GM23338 (cell line): ENCODE results near the gene SCAMP5. TPM values are rescaled to one million over a fixed set of nuclear protein-coding genes. Genes with fewer than 3 reads are reported as not detected.

ENCODE experiments used
- ATAC-seq: fragments of 200-7000 bp; cut with Tn5 transposase; 3 replicates; pipeline ENCODE4 v1.9.1; 2020
- DNase-seq: peaks from one replicate; pipeline ENCODE4 v3.0.0-alpha.2; 2015; ENCODE audit warnings: low spot score
- H2AFZ ChIP-seq: fragments of 200-600 bp; sonication (generic); 2 replicates; pipeline ENCODE4 v1.8.0; 2016; ENCODE audit warnings: antibody characterized with exemption, mild to moderate bottlenecking, moderate library complexity
- H3F3A ChIP-seq: fragments of 200-600 bp; sonication (generic); replicated peaks from 2 replicates; pipeline ENCODE4 v1.8.0; 2017; ENCODE audit warnings: antibody characterized with exemption, mixed run types, low read depth
- H3K27ac ChIP-seq: fragments of 200-600 bp; sonication (generic); 2 replicates; pipeline ENCODE4 v1.6.1; 2016; ENCODE audit warnings: low read depth
- H3K27me3 ChIP-seq: fragments of 200-600 bp; sonication (generic); 2 replicates; pipeline ENCODE4 v1.8.0; 2016; ENCODE audit warnings: mild to moderate bottlenecking, mixed run types, moderate library complexity; ENCODE audit not compliant: insufficient read depth
- H3K36me3 ChIP-seq: fragments of 200-600 bp; sonication (generic); 2 replicates; pipeline ENCODE4 v1.8.0; 2016; ENCODE audit warnings: mild to moderate bottlenecking; ENCODE audit not compliant: insufficient read depth
- H3K4me1 ChIP-seq: fragments of 200-600 bp; sonication (generic); 2 replicates; pipeline ENCODE4 v1.8.0; 2016; ENCODE audit warnings: mild to moderate bottlenecking, moderate library complexity; ENCODE audit not compliant: insufficient read depth
- H3K4me2 ChIP-seq: fragments of 200-600 bp; sonication (generic); 2 replicates; pipeline ENCODE4 v1.7.1; 2017; ENCODE audit warnings: mixed run types
- H3K4me3 ChIP-seq: fragments of 200-600 bp; sonication (generic); 2 replicates; pipeline ENCODE4 v1.6.1; 2016; ENCODE audit warnings: mixed run types
- H3K79me2 ChIP-seq: fragments of 200-600 bp; sonication (generic); replicated peaks from 2 replicates; pipeline ENCODE4 v1.8.0; 2017; ENCODE audit warnings: mild to moderate bottlenecking; ENCODE audit not compliant: insufficient read depth
- H3K9me2 ChIP-seq: fragments of 200-600 bp; sonication (generic); 2 replicates; pipeline ENCODE4 v1.8.0; 2017; ENCODE audit not compliant: insufficient read depth
- H4K20me1 ChIP-seq: fragments of 200-600 bp; sonication (generic); replicated peaks from 2 replicates; pipeline ENCODE4 v1.8.0; 2017; ENCODE audit warnings: mild to moderate bottlenecking; ENCODE audit not compliant: insufficient read depth
- H3K27ac Mint-ChIP-seq: 2 replicates; pipeline ENCODE4 v1.8.0; 2020; ENCODE audit warnings: inconsistent platforms, mild to moderate bottlenecking, moderate library complexity, mixed read lengths
- H3K27me3 Mint-ChIP-seq: 3 replicates; pipeline ENCODE4 v1.8.0; 2022; ENCODE audit warnings: low read depth, mild to moderate bottlenecking, moderate library complexity, mixed read lengths, inconsistent platforms; ENCODE audit not compliant: insufficient read depth, poor library complexity
- H3K36me3 Mint-ChIP-seq: 3 replicates; pipeline ENCODE4 v1.8.0; 2021; ENCODE audit warnings: low read depth, mild to moderate bottlenecking, inconsistent platforms, moderate library complexity, mixed read lengths
- H3K4me1 Mint-ChIP-seq: 3 replicates; pipeline ENCODE4 v1.8.0; 2020; ENCODE audit warnings: mild to moderate bottlenecking, inconsistent platforms, mixed read lengths
- H3K4me3 Mint-ChIP-seq: 3 replicates; pipeline ENCODE4 v1.8.0; 2021; ENCODE audit warnings: moderate library complexity, mild to moderate bottlenecking, inconsistent platforms, mixed read lengths
- H3K9me3 Mint-ChIP-seq: 3 replicates; pipeline ENCODE4 v1.8.0; 2020; ENCODE audit warnings: moderate library complexity, mild to moderate bottlenecking, inconsistent platforms, mixed read lengths
- CREB1 ChIP-seq: fragments of 250-450 bp; sonication (Bioruptor Pico); IDR thresholded peaks from 2 replicates; pipeline ENCODE4 v1.5.0; 2020; ENCODE audit warnings: low read depth, mild to moderate bottlenecking, moderate library complexity
- EZH2 ChIP-seq: fragments of 200-600 bp; sonication (generic); IDR thresholded peaks from one replicate; pipeline ENCODE4 v1.8.0; 2017; ENCODE audit warnings: antibody characterized with exemption, mild to moderate bottlenecking, low read depth; ENCODE audit not compliant: unreplicated experiment
- EZH2phosphoT487 ChIP-seq: fragments of 200-600 bp; sonication (generic); IDR thresholded peaks from one replicate; pipeline ENCODE4 v1.8.1; 2018; ENCODE audit warnings: antibody characterized with exemption; ENCODE audit not compliant: unreplicated experiment
- JUNB ChIP-seq: IDR thresholded peaks from one replicate; pipeline ENCODE4 v1.6.1; 2016; ENCODE audit warnings: antibody characterized with exemption; ENCODE audit not compliant: unreplicated experiment
- ZNF114 ChIP-seq: fragments of 250-450 bp; sonication (Bioruptor Pico); IDR thresholded peaks from 2 replicates; pipeline ENCODE4 v1.5.0; 2020; ENCODE audit warnings: mild to moderate bottlenecking, moderate library complexity
- ZNF331 ChIP-seq: fragments of 250-450 bp; sonication (Bioruptor Pico); IDR thresholded peaks from 2 replicates; pipeline ENCODE4 v1.5.0; 2020; ENCODE audit warnings: low read depth, mild to moderate bottlenecking, moderate library complexity
- polyA plus RNA-seq: library from polyadenylated mRNA; unstranded; fragments of >200 nt; fragmentation: Nextera tagmentation; extraction: Ambion mirVana; gene quantifications from 2 replicates; pipeline ENCODE4 v1.2.1, GENCODE V29; 2016
- total RNA-seq: library from RNA; depleted of rRNA; stranded (reverse); fragments of >200 nt; shearing (Covaris generic); gene quantifications from 2 replicates; pipeline ENCODE4 v1.2.3, GENCODE V29; 2014
- TF ChIP-seq, protein P1 (sequence below), 2 experiments: fragments of 200-600 bp in 1 of 2; sonication (generic) in 1 of 2; conservative IDR thresholded peaks; 2 replicates each; pipeline versions ENCODE4 v1.5.1 to v1.6.1; 2016 to 2017; ENCODE audit warnings: antibody characterized with exemption in 2 of 2, low read depth in 2 of 2, mild to moderate bottlenecking in 2 of 2, moderate library complexity in 1 of 2
- TF ChIP-seq, protein P2 (sequence below): IDR thresholded peaks from one replicate; pipeline ENCODE4 v1.6.1; 2018; ENCODE audit warnings: antibody characterized with exemption; ENCODE audit not compliant: unreplicated experiment
- TF ChIP-seq, protein P3 (sequence below): IDR thresholded peaks from 2 replicates; pipeline ENCODE4 v1.6.1; 2016; ENCODE audit warnings: antibody characterized with exemption

Gene SCAMP5
- total and polyA plus RNA-seq, 2 experiments from 2014 or later, result 12.8 to 43.3 TPM

DNA sequence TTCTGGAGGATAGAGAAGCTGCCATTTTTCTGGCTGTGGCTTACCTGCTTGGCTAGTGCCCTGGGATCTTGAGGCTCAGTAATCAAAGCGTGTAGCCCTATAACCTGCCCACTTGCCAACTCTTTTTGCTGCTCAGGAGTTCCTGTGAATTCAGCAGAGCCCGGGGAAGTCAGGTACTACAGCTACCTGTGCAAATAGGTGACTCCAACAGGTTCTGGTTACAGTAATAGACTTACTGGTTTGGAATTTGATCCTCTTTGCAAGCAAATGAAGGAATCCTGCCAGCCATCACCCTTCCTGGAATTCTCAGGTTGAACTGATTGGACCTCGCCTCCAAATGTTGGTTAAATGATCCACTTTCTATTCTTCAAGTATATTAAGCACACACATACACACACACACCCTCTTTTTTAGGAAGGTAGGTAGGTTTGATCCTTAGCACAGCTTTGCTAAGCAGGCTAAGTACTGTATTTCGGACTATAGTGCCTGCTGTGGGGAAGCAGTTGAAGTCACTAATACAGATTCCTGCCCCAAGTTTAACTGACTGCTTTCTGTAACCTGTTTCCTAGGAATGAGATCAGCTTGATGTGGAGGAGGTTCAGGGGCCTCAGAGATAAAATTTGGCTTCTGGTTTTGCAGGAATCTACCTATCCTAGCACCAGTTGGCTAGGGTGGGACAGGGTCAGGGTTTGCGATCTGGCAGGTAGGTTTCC, 30.3 kb downstream of the SCAMP5 start:
- Histone ChIP-seq H4K20me1 (no peaks in the 10 kb centered on the region), H3K4me2 (no peak overlapping the region), H3F3A (0 out of 2 replicates have a peak, but pooled peaks cover 2% of the 10 kb centered on the region), H2AFZ (no peak overlapping the region), H3K27me3 (no peaks in the 10 kb centered on the region), H3K79me2 (peaks cover 14% of the 10 kb centered on the region), H3K36me3 (no peaks in the 10 kb centered on the region), H3K4me3 (no peak overlapping the region), H3K27ac (no peak overlapping the region), H3K9me2 (no peaks in the 10 kb centered on the region), H3K4me1 (peaks cover 15% of the 10 kb centered on the region; the same call in 1 of the 2 replicates)
- ATAC-seq (no peak), DNase-seq (no peak)
- TF ChIP-seq EZH2phosphoT487, result no peak
- TF ChIP-seq JUNB, result no peak
- TF ChIP-seq ZNF114, result no peak
- TF ChIP-seq, protein P1, sequence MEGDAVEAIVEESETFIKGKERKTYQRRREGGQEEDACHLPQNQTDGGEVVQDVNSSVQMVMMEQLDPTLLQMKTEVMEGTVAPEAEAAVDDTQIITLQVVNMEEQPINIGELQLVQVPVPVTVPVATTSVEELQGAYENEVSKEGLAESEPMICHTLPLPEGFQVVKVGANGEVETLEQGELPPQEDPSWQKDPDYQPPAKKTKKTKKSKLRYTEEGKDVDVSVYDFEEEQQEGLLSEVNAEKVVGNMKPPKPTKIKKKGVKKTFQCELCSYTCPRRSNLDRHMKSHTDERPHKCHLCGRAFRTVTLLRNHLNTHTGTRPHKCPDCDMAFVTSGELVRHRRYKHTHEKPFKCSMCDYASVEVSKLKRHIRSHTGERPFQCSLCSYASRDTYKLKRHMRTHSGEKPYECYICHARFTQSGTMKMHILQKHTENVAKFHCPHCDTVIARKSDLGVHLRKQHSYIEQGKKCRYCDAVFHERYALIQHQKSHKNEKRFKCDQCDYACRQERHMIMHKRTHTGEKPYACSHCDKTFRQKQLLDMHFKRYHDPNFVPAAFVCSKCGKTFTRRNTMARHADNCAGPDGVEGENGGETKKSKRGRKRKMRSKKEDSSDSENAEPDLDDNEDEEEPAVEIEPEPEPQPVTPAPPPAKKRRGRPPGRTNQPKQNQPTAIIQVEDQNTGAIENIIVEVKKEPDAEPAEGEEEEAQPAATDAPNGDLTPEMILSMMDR (conservative IDR thresholded peaks at IDR 0.05; ENCODE audit: low read depth in 2 of 2), result no peak
- no peak for TF ChIP-seq EZH2
- TF ChIP-seq, protein P2, sequence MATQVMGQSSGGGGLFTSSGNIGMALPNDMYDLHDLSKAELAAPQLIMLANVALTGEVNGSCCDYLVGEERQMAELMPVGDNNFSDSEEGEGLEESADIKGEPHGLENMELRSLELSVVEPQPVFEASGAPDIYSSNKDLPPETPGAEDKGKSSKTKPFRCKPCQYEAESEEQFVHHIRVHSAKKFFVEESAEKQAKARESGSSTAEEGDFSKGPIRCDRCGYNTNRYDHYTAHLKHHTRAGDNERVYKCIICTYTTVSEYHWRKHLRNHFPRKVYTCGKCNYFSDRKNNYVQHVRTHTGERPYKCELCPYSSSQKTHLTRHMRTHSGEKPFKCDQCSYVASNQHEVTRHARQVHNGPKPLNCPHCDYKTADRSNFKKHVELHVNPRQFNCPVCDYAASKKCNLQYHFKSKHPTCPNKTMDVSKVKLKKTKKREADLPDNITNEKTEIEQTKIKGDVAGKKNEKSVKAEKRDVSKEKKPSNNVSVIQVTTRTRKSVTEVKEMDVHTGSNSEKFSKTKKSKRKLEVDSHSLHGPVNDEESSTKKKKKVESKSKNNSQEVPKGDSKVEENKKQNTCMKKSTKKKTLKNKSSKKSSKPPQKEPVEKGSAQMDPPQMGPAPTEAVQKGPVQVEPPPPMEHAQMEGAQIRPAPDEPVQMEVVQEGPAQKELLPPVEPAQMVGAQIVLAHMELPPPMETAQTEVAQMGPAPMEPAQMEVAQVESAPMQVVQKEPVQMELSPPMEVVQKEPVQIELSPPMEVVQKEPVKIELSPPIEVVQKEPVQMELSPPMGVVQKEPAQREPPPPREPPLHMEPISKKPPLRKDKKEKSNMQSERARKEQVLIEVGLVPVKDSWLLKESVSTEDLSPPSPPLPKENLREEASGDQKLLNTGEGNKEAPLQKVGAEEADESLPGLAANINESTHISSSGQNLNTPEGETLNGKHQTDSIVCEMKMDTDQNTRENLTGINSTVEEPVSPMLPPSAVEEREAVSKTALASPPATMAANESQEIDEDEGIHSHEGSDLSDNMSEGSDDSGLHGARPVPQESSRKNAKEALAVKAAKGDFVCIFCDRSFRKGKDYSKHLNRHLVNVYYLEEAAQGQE, result no peak
- TF ChIP-seq, protein P3, sequence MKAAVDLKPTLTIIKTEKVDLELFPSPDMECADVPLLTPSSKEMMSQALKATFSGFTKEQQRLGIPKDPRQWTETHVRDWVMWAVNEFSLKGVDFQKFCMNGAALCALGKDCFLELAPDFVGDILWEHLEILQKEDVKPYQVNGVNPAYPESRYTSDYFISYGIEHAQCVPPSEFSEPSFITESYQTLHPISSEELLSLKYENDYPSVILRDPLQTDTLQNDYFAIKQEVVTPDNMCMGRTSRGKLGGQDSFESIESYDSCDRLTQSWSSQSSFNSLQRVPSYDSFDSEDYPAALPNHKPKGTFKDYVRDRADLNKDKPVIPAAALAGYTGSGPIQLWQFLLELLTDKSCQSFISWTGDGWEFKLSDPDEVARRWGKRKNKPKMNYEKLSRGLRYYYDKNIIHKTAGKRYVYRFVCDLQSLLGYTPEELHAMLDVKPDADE, result no peak
- no peak for TF ChIP-seq ZNF331 (CRISPR knock-in tag)
- TF ChIP-seq CREB1 (CRISPR knock-in tag), result no peak
- Mint-ChIP-seq H3K36me3 (peaks cover 12% of the 10 kb centered on the region; the same call in 1 of the 3 replicates), H3K4me3 (peak overlapping the region; percentile 94; the same call in 1 of the 3 replicates), H3K27me3 (peaks cover 14% of the 10 kb centered on the region), H3K27ac (peak overlapping the region; percentile 49; the same call in 1 of the 2 replicates), H3K9me3 (no peaks in the 10 kb centered on the region), H3K4me1 (peaks cover 35% of the 10 kb centered on the region)
